GM21786 (cell line): Measurements from ENCODE around the gene JOSD2.

Source experiments
- ATAC-seq: cut with Tn5 transposase; IDR thresholded peaks from one replicate; pipeline ENCODE4 v1.9.1; 2021; ENCODE audit not compliant: unreplicated experiment

The JOSD2 gene

DNA sequence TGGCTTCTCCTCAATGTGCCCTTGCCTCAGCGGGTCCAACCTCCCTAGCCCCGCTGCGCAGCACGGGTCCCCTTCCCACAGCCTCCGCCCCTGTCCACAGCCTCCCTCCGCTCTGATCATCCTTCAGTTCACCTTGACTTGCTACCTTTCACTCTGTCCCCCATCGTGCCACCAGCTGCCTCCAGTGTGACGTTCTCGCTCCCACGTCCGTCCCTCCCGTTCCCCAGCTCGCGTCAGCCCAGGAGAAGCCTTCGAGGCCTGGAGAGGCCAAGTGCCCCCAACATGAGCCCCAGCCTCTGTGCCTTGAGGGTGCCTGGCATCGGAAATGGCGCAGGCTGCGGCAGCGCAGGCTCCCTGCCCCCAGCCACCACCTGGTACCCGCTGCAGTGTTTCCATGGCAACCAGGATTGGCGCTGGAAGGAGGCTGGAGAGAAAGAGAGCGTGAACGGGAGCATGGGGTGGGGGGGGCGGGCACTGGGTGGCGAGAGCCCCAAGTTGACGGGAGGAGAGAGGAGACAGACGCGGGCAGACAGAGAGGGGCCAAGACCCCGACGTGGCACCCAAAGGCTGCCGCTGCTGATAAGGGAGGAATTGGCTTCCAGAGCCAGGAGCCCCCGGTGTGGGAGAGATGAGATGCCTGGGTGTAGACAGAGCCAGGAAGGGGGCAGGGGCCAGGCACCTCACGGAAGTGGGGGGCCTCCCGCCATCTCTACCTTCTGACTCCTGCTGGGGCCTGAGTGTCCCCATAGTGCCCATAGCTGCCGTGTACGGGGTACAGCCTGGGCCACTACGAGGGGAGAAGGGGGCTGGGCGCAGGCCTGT lies 3.6 kb upstream of the JOSD2 start:
- no peak for ATAC-seq

DNA sequence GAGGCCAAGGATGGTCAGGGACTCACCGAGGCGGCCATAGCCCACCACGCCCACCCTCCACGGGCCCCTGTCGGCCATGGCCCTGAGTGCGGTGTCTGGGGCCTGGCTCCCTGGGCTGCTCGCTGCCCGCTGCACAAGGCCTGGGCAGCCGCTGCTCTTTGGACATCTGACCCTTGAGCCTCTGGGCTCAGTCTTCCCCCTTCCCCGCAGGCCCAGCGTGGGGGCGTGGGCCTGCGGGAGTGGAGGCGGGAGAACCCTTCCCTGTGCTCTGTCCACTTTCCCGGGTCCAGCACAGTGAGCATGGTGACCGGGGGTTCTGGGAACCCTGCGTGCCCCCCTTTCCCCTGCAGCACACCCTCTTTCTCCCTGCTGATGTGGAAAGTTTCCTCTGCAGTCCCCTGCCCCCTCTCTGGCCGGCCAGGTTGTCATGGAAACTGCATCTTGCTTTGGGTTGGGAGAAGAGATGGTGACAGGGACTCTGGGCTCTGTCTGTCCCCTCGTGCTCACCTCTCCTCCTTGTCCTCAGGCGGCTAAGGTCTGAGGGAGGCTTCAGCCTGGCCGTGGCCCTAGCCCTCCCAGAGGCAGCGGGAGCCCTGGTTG lies 2.9 kb upstream of the JOSD2 start, which contains the start of gene ASPDH:
ASPDH (minus strand) TSS at position 168 of the 600 bp plus-strand sequence; CDS start at position 78, 90 bp downstream.
- no peak for ATAC-seq

DNA sequence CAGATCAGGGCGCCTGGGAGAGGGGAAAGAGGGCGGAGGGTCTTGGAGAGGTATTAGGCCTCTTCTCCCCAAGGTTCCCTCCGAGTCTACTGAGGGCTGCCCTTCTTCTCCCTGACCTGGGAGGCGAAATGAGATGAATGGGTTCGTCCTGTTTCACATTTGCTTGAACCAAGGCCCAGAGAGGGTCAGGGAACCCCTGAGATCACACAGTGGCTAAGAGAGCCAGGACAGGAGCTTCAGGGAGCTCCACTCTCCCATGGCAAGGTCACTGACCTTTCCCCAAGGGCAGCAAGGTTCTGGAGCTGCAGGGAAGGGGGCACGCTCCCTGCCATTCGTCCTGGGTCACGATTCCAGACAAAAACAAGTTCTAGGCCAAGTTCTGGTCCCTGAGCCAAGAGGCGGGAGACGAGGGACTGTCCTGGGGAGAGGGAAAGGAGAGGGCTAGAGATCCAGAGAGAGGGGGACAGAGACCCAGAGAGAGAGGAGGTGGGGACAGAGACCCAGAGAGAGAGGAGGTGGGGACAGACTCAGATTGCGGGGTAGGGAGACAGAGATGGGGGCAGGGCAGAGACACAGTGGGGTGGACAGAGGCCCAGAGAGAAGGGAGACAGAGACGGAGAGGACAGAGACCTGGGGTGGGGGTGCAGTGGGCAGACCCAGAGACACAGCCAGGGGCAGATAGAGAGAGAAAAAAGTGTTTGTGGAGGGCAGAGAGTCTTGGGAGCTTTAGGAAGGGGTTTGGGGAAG lies 2.2 kb upstream of the JOSD2 start:
- ATAC-seq, result no peak

DNA sequence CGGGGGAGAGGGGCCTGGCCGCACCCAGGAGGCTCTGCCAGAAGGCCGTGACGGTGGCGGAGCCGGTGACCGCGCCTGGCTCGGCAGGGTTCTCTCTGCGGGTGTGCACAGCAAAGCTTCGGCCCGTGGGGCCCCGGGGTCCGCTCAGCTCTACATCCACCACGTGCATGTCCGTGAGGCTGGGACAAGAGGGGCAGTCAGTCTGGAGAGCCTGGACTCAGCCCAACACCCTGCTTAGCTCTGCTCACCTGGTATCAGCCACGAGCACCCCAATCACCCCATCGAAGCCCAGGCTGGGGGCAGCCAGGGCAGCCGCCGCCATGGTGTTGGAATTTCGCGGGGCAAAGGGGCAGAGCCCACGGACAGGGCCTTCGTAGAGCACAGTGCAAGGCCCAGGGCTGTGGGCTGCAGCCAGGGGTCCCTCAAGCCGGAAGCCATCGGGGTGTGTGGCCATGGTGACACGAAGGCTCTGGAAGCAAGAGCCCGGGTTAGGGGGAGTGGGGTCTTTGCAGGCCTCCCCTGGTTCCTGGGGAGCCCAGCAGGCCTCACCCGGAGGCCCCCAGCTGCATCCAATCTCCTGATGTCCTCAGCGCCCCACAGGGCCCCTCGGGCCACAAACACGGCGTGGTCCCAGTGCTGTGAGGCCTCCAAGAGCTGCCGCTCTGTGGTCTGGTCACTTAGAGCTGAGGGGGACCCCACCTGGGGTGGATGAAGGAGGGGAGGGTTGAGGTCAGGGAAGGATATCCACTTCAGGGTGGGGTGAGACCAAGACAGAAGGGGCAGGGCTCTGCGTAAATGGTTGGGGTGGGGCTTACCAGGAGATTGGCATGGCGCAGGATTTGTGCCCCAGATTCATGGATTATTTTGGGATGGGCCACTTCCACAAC lies 1.4 kb upstream of the JOSD2 start:
- no peak for ATAC-seq

DNA sequence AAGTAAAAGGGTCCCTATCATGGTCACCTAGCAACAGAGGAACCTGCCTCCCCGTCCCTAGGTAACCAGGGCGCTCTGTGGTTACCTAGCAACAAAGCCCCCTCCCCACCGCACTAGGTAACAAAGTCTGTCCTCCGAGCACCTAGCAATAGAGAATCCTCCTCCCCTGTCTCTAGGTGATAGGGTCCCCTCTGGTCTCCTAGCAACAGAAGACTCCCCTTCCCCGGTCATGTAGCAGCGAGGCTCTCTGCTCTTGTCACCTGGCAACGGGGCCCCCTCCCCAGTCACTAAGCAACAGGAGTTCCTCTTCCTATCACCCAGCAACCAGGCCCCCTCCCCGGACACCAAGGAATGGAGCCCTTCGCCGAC lies 307 bp downstream of the JOSD2 start:
- ATAC-seq, result no peak

DNA sequence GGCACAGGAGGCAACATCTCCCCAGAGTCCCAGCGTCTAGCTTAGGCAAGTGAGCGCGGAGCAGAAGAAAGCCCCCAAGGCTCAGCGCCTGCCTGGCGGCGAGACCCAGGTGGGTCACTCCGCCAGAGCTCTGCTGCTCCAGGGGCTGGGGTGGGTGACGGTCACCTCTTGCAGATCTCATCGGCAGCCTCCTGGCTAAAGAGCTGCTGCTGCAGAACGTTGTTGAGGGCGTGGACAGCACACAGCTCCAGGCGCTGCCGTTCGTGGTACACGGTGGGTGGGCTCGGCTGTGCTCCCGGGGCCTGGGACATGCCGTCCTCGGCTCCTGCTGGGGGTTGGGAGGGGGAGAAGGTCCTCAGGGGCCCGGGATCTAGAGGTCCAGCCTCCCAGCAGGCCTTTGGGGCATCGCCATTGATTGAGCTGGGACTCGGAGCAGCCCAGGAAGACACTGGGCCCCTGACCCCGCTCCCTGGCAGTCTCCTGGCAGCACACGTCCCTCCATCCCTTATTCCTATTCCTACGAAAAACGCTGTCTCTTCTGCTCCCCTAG lies 795 bp downstream of the JOSD2 start:
- ATAC-seq, result no peak

DNA sequence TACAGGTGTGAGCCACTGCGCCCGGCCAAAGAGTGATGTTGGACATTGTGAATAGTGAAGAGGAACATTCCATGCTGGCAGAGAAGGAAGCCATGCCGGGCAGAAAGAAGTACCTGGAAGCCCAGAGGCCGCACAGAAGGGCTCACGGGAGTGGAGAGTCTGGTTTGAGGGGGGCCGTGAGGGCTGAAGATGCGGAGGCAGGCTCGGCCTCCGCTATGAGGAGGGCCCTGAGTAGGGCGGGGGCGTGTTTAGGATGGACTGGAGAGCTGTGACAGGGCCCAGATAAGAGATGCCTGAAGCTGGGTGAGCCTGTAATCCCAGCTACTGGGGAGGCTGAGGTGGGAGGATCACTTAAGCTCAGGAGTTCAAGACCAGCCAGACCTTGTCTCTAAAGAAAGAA lies 1.6 kb downstream of the JOSD2 start:
- ATAC-seq, result no peak

DNA sequence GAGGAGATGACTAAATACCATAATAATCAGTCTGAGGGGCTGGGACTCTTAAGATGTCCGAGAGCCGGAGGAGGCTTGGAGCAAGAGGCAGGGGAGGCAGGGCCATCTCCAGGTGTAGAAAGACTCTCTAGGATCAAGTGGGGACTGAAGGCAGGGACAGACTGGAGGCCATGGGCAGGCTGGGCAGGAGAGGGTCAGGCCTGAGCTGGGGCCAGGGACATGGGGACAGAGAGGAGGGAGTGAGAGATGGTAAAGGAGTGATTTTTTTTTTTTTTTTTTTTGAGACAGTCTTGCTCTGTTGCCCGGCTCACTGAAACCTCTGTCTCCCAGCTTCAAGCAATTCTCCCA lies 2.2 kb downstream of the JOSD2 start:
- no peak for ATAC-seq

DNA sequence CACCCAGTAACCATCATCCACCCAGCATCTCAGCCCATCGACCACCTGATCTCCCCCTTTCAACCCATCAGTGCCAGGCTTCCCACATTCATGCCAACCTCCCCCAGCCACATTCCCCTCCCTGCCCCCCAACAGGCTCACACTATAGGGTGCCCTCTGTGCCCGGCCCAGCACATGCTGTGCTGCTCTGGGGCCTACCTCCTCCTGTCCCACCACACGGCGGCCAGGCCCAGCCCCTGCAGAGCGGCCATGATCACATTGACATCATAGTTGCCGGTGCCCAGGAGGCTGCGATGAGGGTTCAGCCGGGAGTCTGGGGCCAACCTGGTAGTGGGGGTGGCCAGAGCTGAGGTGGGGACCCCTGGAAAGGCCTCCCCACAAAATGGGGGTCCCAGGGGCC lies 3.6 kb downstream of the JOSD2 start:
- ATAC-seq, result no peak

DNA sequence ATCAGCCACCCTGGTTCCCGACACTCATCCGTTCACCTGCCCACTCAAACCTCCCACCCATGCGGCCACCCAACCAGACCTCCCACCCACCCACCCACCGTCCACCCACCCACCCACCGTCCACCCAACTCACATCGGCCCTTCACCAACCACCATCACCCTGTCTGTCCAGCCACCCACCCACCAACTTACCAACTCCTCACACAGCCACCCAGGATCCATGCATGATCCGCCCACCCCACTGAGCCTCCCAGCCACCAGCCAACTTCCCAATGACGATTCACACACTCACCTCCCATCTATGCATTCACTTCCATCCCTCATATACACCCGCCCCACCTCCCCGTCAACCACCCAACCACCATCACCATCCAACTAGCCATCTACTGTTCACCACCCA lies 4.3 kb downstream of the JOSD2 start:
- ATAC-seq, result no peak

DNA sequence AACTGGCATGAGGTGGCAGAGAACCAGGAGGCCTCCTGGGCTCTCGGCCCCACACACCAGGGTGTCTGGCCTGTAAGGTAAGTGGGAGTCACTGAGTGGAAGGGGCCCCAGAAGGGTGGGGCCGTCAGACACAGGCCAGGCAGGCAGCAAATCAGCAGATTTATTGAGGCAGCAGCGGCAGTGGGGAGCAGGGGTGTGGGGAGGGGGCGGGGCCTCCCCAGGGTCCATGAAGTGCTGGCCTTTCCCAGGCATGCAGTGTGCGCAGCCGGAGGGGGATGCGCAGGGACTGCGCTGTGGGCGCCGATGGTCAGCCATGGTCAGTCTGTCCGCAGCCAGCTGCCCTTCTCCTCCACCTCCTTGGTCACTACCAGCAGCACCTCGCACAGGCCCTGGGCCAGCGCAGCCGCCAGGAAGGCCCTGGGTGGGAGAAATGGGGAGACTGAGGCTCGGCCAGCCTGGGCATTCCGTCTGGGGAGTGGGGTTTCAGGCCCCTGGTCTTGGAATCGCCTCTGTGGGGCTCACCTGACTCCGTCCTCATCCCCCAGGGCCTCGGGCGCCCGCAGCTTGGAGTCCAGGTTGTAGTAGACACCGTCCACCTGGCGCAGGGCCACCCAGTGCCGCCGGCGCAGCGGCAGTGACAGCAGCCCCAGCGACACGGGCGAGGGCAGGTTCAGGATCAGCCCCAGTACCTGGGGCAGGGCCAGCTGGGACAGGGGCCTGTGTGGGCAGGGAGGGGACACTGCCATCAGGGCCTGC lies 5.0 kb downstream of the JOSD2 start:
- ATAC-seq, result no peak

DNA sequence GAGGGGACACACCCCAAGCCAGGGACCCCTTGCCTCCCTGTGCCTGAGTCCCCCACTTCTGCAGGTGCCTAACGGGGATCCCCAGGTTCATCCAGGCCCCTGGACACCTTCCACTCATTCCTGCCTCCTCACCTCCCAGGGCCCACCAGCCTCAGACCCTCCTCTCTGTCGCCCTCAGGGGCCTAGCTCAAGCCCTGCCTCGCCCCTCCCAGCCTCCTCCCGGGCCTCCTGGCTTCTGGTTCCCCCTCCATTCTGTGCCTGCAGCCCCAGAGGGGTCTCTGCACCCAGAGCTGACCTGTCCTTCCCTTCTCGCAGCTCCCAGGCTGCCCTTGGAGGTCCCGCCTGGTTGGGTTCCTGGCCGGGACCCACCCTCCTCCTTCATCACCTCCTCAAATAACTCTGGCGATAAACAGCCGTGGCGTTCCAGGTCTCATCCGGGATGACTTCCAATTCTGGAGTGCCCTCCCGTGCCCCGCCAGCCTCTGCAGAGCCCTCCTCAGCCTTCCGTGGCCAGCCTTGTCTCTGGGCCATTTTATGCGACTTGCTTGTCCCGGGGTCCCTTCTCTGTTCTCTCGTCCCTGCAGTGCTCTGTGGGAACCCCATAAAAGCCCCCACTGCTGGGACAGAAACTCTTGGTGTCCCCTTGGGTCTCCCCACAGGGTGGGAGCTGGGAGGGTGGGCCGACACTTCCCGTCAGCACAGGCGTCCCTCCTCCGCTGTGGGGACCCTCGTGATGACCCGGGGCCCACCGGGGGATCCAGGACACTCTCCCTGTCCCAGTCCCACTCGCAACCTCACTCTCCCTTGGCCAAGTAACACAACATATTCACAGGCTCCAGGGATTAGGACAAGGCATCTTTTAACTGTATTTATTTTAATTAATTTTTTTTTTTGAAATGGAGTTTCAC lies 9.2 kb downstream of the JOSD2 start:
- ATAC-seq, result no peak

DNA sequence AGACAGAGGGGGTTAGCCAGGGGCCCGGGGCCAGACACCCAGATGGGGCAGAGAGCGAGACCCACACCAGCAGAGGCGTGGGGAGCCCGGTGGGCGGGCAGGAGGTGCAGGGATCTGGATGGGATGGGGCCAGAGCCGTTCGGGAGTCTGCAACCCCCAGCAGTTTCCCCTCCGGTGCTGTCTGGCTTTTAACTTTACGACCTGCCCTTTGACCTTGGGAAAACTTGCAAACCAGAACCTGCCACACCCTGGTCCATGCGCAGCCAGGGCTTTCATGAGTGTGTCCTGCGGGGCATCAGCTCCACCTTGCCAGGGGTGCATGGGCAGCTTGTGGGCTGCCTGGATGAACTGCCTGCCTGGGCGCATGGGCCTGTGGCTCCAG lies 9.8 kb downstream of the JOSD2 start:
- no peak for ATAC-seq

DNA sequence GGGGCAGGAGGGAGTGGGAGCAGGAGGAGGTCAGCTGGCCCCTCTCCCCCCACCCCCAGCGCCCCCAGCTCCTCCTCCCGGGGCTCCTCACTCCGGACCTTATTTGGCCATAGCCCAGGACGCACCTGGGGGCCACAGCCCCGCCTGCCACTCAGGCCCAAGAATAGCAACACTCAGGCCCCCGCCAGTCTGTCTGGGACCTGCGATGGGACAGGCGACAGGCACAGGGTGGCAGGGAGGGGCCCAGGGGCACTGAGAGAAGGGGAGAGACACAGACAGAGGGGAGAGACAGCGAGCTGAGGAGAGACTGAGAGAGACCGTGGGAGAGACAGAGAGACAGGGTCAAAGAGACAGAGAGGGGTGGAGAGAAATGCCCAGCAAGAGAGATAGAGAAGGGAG lies 10.2 kb downstream of the JOSD2 start:
- ATAC-seq, result no peak

DNA sequence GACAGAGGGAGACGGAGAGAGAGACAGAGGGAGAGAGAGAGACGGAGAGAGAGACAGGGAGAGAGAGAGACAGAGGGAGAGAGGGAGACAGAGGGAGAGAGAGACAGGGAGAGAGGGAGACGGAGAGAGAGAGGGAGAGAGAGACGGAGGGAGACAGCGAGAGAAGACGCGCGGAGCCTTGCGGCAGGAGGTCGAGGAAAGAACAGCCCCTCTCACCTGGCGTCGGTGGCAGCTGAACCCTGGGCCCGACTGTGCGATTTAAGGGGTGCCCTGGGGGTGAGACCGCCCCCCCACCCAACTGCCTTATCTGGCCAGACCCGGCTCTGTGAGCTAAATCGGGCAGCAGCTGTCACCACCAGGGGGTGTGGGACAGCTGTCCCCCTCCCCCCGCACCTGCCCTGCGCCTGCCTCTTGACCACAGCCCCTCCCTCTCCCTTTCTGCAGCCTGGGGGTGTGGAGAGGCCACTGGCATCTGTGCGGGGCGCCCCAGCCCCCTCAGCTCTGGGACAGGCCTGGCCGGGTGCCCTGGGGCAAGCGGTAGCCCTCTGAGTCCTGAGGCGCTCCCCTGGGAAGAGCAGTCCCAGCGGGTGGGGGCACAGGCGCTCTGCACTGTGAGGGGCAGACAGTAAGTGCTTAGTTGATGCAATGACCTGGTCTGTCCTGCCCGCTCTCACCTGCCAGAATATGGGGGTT lies 10.8 kb downstream of the JOSD2 start:
- ATAC-seq, result no peak

DNA sequence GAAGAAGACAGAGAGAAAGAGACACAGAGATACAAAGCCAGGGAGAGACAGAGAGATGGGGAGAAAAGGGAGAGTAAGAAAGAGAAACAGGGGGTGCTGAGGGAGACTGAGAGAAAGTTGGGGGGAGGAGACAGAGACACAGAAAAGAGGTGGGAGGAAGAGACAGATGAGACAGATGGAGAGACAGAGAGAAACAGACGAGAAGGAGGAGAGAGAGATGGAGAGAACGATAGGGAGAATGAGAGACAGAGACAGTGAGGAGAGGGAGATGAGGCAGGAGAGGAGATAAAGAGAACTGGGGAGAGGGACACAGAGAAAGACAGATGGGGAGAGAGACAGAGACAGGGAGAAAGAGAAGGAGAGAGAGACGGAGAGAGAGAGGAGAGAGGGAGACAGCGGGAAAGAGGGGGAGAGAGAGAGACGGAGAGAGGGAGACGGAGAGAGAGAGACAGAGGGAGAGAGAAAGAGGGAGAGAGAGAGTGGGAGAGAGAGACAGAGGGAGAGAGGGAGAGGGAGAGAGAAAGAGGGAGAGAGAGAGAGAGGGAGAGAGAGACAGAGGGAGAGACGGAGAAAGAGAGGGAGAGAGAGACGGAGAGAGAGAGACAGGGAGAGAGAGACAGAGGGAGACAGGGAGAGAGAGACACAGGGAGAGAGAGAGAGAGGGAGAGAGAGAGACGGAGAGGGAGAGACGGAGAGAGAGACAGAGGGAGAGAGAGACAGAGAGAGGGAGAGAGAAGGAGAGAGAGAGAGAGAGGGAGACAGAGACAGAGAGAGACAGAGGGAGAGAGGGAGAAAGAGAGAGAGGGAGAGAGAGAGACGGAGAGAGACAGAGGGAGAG lies 12.6 kb downstream of the JOSD2 start:
- ATAC-seq, result no peak

DNA sequence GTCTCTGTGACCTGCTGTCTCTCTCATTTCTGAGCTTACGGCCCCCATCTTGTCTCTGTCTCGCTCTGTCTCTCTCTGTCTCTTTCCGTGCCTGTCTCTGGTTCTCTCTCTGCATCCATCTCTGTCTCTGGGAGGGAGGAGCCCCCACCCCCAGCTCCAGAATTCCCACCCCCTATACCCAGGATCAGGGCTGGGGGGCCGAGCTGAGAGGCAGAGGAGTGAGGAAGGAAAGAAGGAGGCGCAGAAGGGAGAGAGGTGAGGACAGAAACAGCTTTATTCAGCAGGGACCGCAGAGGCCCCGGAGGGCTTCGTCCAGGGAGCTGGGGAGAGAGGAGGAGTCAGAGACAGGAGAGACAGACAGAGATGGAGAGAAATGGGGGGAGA lies 14.0 kb downstream of the JOSD2 start:
- no peak for ATAC-seq
